GM11168 (cell line): ENCODE data around the gene SUMO3.
"Not testable (repeated sequence)": the region's sequence is repeated elsewhere in the genome, so short reads cannot be mapped to it uniquely, and the experiment has no call there.

ENCODE experiments used
- in situ Hi-C: fragments of 300-500 bp; cut with MboI; formaldehyde crosslinking; loops from one replicate; pipeline ENCODE4 v1.12.0; 2022; ENCODE audit warnings: low sequenced_read_pairs; ENCODE audit not compliant: unreplicated experiment

The SUMO3 gene

GRCh38 chr21:44832516-44833255, 14.8 kb upstream of the SUMO3 start:
- in situ Hi-C loops: not testable (repeated sequence)

- in situ Hi-C loops: no loop called here
Measured at GRCh38 chr21:44831227-44831860, 13.5 kb upstream of the SUMO3 start.

- in situ Hi-C loops: no loop called here
Measured at GRCh38 chr21:44829507-44830092, 11.7 kb upstream of the SUMO3 start.

GRCh38 chr21:44828362-44829056, 10.6 kb upstream of the SUMO3 start:
- in situ Hi-C loops: no loop called here

- in situ Hi-C loops: no loop called here
Measured at GRCh38 chr21:44823179-44823660, 5.4 kb upstream of the SUMO3 start.

GRCh38 chr21:44822484-44823178, 4.8 kb upstream of the SUMO3 start:
- in situ Hi-C loops: no loop called here

GRCh38 chr21:44820851-44821250, 3.0 kb upstream of the SUMO3 start:
- in situ Hi-C loops: no loop called here

GRCh38 chr21:44819283-44820243, 1.7 kb upstream of the SUMO3 start:
- in situ Hi-C loops: no loop called here

- in situ Hi-C loops: no loop called here
Measured at GRCh38 chr21:44818640-44819011, 764 bp upstream of the SUMO3 start.

GRCh38 chr21:44817506-44817880, 369 bp downstream of the SUMO3 start:
- in situ Hi-C loops: no loop called here

- in situ Hi-C loops: no loop called here
Measured at GRCh38 chr21:44816761-44817505, 929 bp downstream of the SUMO3 start.

GRCh38 chr21:44815852-44816628, 1.8 kb downstream of the SUMO3 start:
- in situ Hi-C loops: no loop called here

- in situ Hi-C loops: no loop called here
Measured at GRCh38 chr21:44815225-44815624, 2.6 kb downstream of the SUMO3 start.

- in situ Hi-C loops: no loop called here
Measured at GRCh38 chr21:44814498-44815023, 3.3 kb downstream of the SUMO3 start.

GRCh38 chr21:44813727-44814126, 4.1 kb downstream of the SUMO3 start:
- in situ Hi-C loops: no loop called here

GRCh38 chr21:44813149-44813548, 4.7 kb downstream of the SUMO3 start:
- in situ Hi-C loops: no loop called here

GRCh38 chr21:44812640-44813039, 5.2 kb downstream of the SUMO3 start:
- in situ Hi-C loops: no loop called here

GRCh38 chr21:44810779-44811178, 7.1 kb downstream of the SUMO3 start:
- in situ Hi-C loops: no loop called here
